Erythroblast (primary cell): ENCODE results near the gene CRTAC1.

Source experiments
- GATA1 ChIP-seq: IDR thresholded peaks from 2 replicates; pipeline ENCODE4 v1.6.1; 2011; ENCODE audit warnings: low read depth, mild to moderate bottlenecking, control low read depth, low read length, moderate library complexity
- POLR2A ChIP-seq: IDR thresholded peaks from 2 replicates; pipeline ENCODE4 v1.6.1; 2011; ENCODE audit warnings: mild to moderate bottlenecking, low read length

- TF ChIP-seq POLR2A = no peak
- TF ChIP-seq GATA1 = no peak
These were observed 97.4 kb downstream of the CRTAC1 start for GRCh38 chr10:97932932-97933530.
